Activated CD4-positive, alpha-beta memory T cell treated with anti-CD3 and anti-CD28 coated beads for 36 hours (primary cell): ENCODE measurements around the gene HIP1. TPM values are rescaled to one million over a fixed set of nuclear protein-coding genes. Genes with fewer than 3 reads are reported as not detected.

Experiments used
- CTCF ChIA-PET: fragments of 350-600 bp; sonication (Branson Sonifier 250); formaldehyde crosslinking; loops from one replicate; lab custom pipeline; 2021; ENCODE audit warnings: antibody characterized with exemption, inconsistent platforms; lab: Charles Lee
- POLR2A ChIA-PET: fragments of 350-600 bp; sonication (Branson Sonifier 250); formaldehyde crosslinking; loops from one replicate; lab custom pipeline; 2021; ENCODE audit warnings: antibody characterized with exemption; lab: Charles Lee
- DNase-seq: peaks from one replicate; pipeline ENCODE4 v3.0.0-alpha.2; 2020
- H3K27ac Mint-ChIP-seq: one replicate; pipeline ENCODE4 v1.8.0; 2021; ENCODE audit warnings: mixed read lengths
- H3K27me3 Mint-ChIP-seq: one replicate; pipeline ENCODE4 v1.8.0; 2021; ENCODE audit warnings: mixed read lengths
- H3K36me3 Mint-ChIP-seq: one replicate; pipeline ENCODE4 v1.8.0; 2021; ENCODE audit warnings: mixed read lengths
- H3K4me1 Mint-ChIP-seq: one replicate; pipeline ENCODE4 v1.8.0; 2021; ENCODE audit warnings: low read depth, mixed read lengths
- H3K4me3 Mint-ChIP-seq: one replicate; pipeline ENCODE4 v1.8.0; 2021; ENCODE audit warnings: mild to moderate bottlenecking, mixed read lengths
- H3K9me3 Mint-ChIP-seq: one replicate; pipeline ENCODE4 v1.8.0; 2021; ENCODE audit warnings: mixed read lengths
- intact Hi-C: fragments of 100-400 bp; cut with micrococcal nuclease; formaldehyde crosslinking; loops from one replicate; pipeline ENCODE4 v1.15.1; 2023
- total RNA-seq, 2 experiments: library from RNA; stranded (reverse); gene quantifications; one replicate each; pipeline ENCODE4 v1.2.3, GENCODE V29; 2021

The HIP1 gene
- total RNA-seq, 2 experiments from 2014 or later, result 7.9 to 8.2 TPM

GRCh38 chr7:75626954-75627353 lies 111.8 kb downstream of the HIP1 start:
- no peak for DNase-seq
- H3K27ac Mint-ChIP-seq, result no peak overlapping the region
- no peaks in the 10 kb centered on the region for H3K27me3 Mint-ChIP-seq
- no peak overlapping the region for H3K4me3 Mint-ChIP-seq
- H3K4me1 Mint-ChIP-seq, result no peaks in the 10 kb centered on the region
- peaks cover 6% of the 10 kb centered on the region for H3K36me3 Mint-ChIP-seq
- ChIA-PET CTCF (no interaction called here), POLR2A (no interaction called here)
- H3K9me3 Mint-ChIP-seq, result peaks cover 28% of the 10 kb centered on the region
- intact Hi-C loops, result no loop called here

GRCh38 chr7:75625868-75626267 lies 112.9 kb downstream of the HIP1 start:
- Mint-ChIP-seq H3K27ac (no peak overlapping the region), H3K36me3 (peaks cover 6% of the 10 kb centered on the region), H3K9me3 (peaks cover 28% of the 10 kb centered on the region), H3K27me3 (no peaks in the 10 kb centered on the region), H3K4me1 (no peaks in the 10 kb centered on the region), H3K4me3 (no peak overlapping the region)
- ChIA-PET CTCF (no interaction called here), POLR2A (no interaction called here)
- intact Hi-C loops, result no loop called here
- DNase-seq, result no peak

GRCh38 chr7:75624134-75624832 lies 114.5 kb downstream of the HIP1 start:
- CTCF ChIA-PET, result no interaction called here
- Mint-ChIP-seq H3K4me3 (no peak overlapping the region), H3K27ac (no peak overlapping the region)

GRCh38 chr7:75623390-75624133 lies 115.2 kb downstream of the HIP1 start:
- Mint-ChIP-seq H3K4me3 (no peak overlapping the region), H3K27me3 (no peaks in the 10 kb centered on the region), H3K36me3 (peaks cover 4% of the 10 kb centered on the region), H3K27ac (no peak overlapping the region), H3K9me3 (peaks cover 22% of the 10 kb centered on the region), H3K4me1 (peaks cover 4% of the 10 kb centered on the region)
- CTCF ChIA-PET, result no interaction called here
- POLR2A ChIA-PET, result no interaction called here
- intact Hi-C loops, result no loop called here
- no peak for DNase-seq

More at GRCh38 chr7:75624134-75624832, 114.5 kb downstream of the HIP1 start:
- POLR2A ChIA-PET, result interaction anchor here (0.6 kb wide), 1 partner anchor 337 kb away, joined by 4 read pairs; no protein-coding TSS in a partner anchor
- peaks cover 5% of the 10 kb centered on the region for H3K36me3 Mint-ChIP-seq
- DNase-seq, result no peak
- H3K9me3 Mint-ChIP-seq, result peaks cover 27% of the 10 kb centered on the region
- H3K27me3 Mint-ChIP-seq, result no peaks in the 10 kb centered on the region
- intact Hi-C loops, result no loop called here
- no peaks in the 10 kb centered on the region for H3K4me1 Mint-ChIP-seq

GRCh38 chr7:75621124-75621523 lies 117.6 kb downstream of the HIP1 start:
- Mint-ChIP-seq H3K4me1 (peaks cover 20% of the 10 kb centered on the region), H3K36me3 (no peaks in the 10 kb centered on the region), H3K27me3 (no peaks in the 10 kb centered on the region), H3K27ac (no peak overlapping the region), H3K9me3 (peaks cover 4% of the 10 kb centered on the region), H3K4me3 (no peak overlapping the region)
- ChIA-PET CTCF (no interaction called here), POLR2A (no interaction called here)
- DNase-seq, result no peak
- intact Hi-C loops, result no loop called here

GRCh38 chr7:75619636-75620035 lies 119.1 kb downstream of the HIP1 start:
- CTCF ChIA-PET, result no interaction called here
- POLR2A ChIA-PET, result interaction anchor here (0.6 kb wide), 1 partner anchor 965 kb away, joined by 3 read pairs; no protein-coding TSS in a partner anchor
- intact Hi-C loops, result no loop called here
- Mint-ChIP-seq H3K4me1 (peaks cover 20% of the 10 kb centered on the region), H3K27me3 (no peaks in the 10 kb centered on the region), H3K27ac (no peak overlapping the region), H3K4me3 (no peak overlapping the region), H3K36me3 (no peaks in the 10 kb centered on the region), H3K9me3 (no peaks in the 10 kb centered on the region)
- no peak for DNase-seq

- H3K36me3 Mint-ChIP-seq, result no peaks in the 10 kb centered on the region
- peak overlapping the region; percentile 6 for H3K4me3 Mint-ChIP-seq
- no peaks in the 10 kb centered on the region for H3K27me3 Mint-ChIP-seq
- peak; percentile 77 for DNase-seq
- H3K4me1 Mint-ChIP-seq, result peaks cover 20% of the 10 kb centered on the region
- ChIA-PET POLR2A (interaction anchor here (1.2 kb wide), 1 partner anchor 21 kb away, joined by 3 read pairs; no protein-coding TSS in a partner anchor), CTCF (interaction anchor here (0.8 kb wide), 2 partner anchors 83 to 144 kb away, joined by 3 read pairs; no protein-coding TSS in a partner anchor)
- intact Hi-C loops, result no loop called here
- H3K27ac Mint-ChIP-seq, result peak overlapping the region; percentile 57
- no peaks in the 10 kb centered on the region for H3K9me3 Mint-ChIP-seq
These were observed 121.0 kb downstream of the HIP1 start for GRCh38 chr7:75617634-75618234.

GRCh38 chr7:75616421-75617167 lies 122.1 kb downstream of the HIP1 start:
- Mint-ChIP-seq H3K27ac (no peak overlapping the region), H3K9me3 (no peaks in the 10 kb centered on the region)
- POLR2A ChIA-PET, result interaction anchor here (1.2 kb wide), 1 partner anchor 20 kb away, joined by 3 read pairs; no protein-coding TSS in a partner anchor

GRCh38 chr7:75614401-75614800 lies 124.3 kb downstream of the HIP1 start:
- no peak for DNase-seq
- Mint-ChIP-seq H3K36me3 (no peaks in the 10 kb centered on the region), H3K27me3 (no peaks in the 10 kb centered on the region), H3K27ac (no peak overlapping the region), H3K4me1 (peaks cover 20% of the 10 kb centered on the region), H3K9me3 (no peaks in the 10 kb centered on the region), H3K4me3 (no peak overlapping the region)
- ChIA-PET CTCF (no interaction called here), POLR2A (no interaction called here)
- intact Hi-C loops, result no loop called here

More at GRCh38 chr7:75616421-75617167, 122.1 kb downstream of the HIP1 start:
- intact Hi-C loops, result no loop called here
- no peaks in the 10 kb centered on the region for H3K27me3 Mint-ChIP-seq
- no peak overlapping the region for H3K4me3 Mint-ChIP-seq
- DNase-seq, result no peak
- H3K4me1 Mint-ChIP-seq, result peaks cover 20% of the 10 kb centered on the region
- no peaks in the 10 kb centered on the region for H3K36me3 Mint-ChIP-seq
- CTCF ChIA-PET, result no interaction called here

GRCh38 chr7:75613351-75613750 lies 125.4 kb downstream of the HIP1 start:
- no peak overlapping the region for H3K27ac Mint-ChIP-seq
- H3K9me3 Mint-ChIP-seq, result no peaks in the 10 kb centered on the region
- intact Hi-C loops, result no loop called here
- H3K4me1 Mint-ChIP-seq, result peaks cover 14% of the 10 kb centered on the region
- H3K27me3 Mint-ChIP-seq, result no peaks in the 10 kb centered on the region
- CTCF ChIA-PET, result interaction anchor here (0.9 kb wide), 1 partner anchor 407 kb away, joined by 3 read pairs; no protein-coding TSS in a partner anchor
- H3K36me3 Mint-ChIP-seq, result no peaks in the 10 kb centered on the region
- POLR2A ChIA-PET, result no interaction called here
- DNase-seq, result no peak
- no peak overlapping the region for H3K4me3 Mint-ChIP-seq

- DNase-seq, result no peak
- no peaks in the 10 kb centered on the region for H3K36me3 Mint-ChIP-seq
- no peaks in the 10 kb centered on the region for H3K9me3 Mint-ChIP-seq
- H3K27ac Mint-ChIP-seq, result no peak overlapping the region
- no peak overlapping the region for H3K4me3 Mint-ChIP-seq
- H3K4me1 Mint-ChIP-seq, result peaks cover 2% of the 10 kb centered on the region
- ChIA-PET POLR2A (no interaction called here), CTCF (no interaction called here)
- no peaks in the 10 kb centered on the region for H3K27me3 Mint-ChIP-seq
- intact Hi-C loops, result no loop called here
These were observed 127.1 kb downstream of the HIP1 start for GRCh38 chr7:75611557-75612178.
